T-cell (primary cell): Measurements from ENCODE around the gene FADS2. TPM values are rescaled to one million over a fixed set of nuclear protein-coding genes. Genes with fewer than 3 reads are reported as not detected.

Experiments used
- ATAC-seq, 4 experiments: fragments of 200-7000 bp in 3 of 4; fragments of 150-1000 bp in 1 of 4; cut with Tn5 transposase; replicated peaks in 1 of 4; 1 replicate in 3 of 4; 2 replicates in 1 of 4; pipeline ENCODE4 v1.10.0; 2021; ENCODE audit warnings: moderate library complexity in 3 of 4, mild to moderate bottlenecking in 2 of 4, moderate number of reproducible peaks in 1 of 4
- CTCF ChIA-PET, 2 donors: fragments of 300-600 bp; sonication (Branson Sonifier 250); formaldehyde crosslinking; loops; one replicate each; lab custom pipeline; 2022; ENCODE audit warnings: antibody characterized with exemption in 2 of 2; lab: Charles Lee
- POLR2A ChIA-PET, 2 donors: fragments of 300-600 bp; sonication (Branson Sonifier 250); formaldehyde crosslinking; loops; one replicate each; lab custom pipeline; 2022; ENCODE audit warnings: antibody characterized with exemption in 2 of 2; lab: Charles Lee
- DNase-seq, 35 experiments: peaks; one replicate each; pipeline versions ENCODE4 v3.0.0 to v3.0.0-alpha.2; 2013 to 2023
- H3K27ac ChIP-seq: one replicate; pipeline ENCODE4 v1.5.1; 2013; ENCODE audit warnings: low read length
- H3K27me3 ChIP-seq, 2 experiments: replicated peaks in 1 of 2; 1 replicate in 1 of 2; 2 replicates in 1 of 2; pipeline versions ENCODE4 v1.6.1 to v1.7.0; 2013; ENCODE audit warnings: low read length in 1 of 2, mixed read lengths in 1 of 2; ENCODE audit not compliant: control insufficient read depth in 2 of 2, insufficient read depth in 2 of 2; ENCODE audit errors: extremely low read depth in 1 of 2
- H3K36me3 ChIP-seq, 2 donors: 1 replicate in 1 of 2; 2 replicates in 1 of 2; pipeline versions ENCODE4 v1.6.1 to v1.7.0; 2013; ENCODE audit warnings: low read length in 1 of 2; ENCODE audit not compliant: control insufficient read depth in 2 of 2, insufficient read depth in 1 of 2; ENCODE audit errors: extremely low read depth in 1 of 2
- H3K4me1 ChIP-seq, 2 experiments: 1 replicate in 1 of 2; 2 replicates in 1 of 2; pipeline versions ENCODE4 v1.6.1 to v1.7.0; 2013; ENCODE audit warnings: low read length in 2 of 2, mixed read lengths in 1 of 2; ENCODE audit not compliant: insufficient read depth in 2 of 2, control insufficient read depth in 1 of 2; ENCODE audit errors: extremely low read depth in 1 of 2
- H3K4me3 ChIP-seq, 2 donors: 1 replicate in 1 of 2; 2 replicates in 1 of 2; pipeline versions ENCODE4 v1.5.1 to v1.7.0; 2013; ENCODE audit warnings: mild to moderate bottlenecking in 2 of 2, low read length in 1 of 2, moderate library complexity in 1 of 2; ENCODE audit not compliant: control insufficient read depth in 1 of 2; ENCODE audit errors: extremely low read depth in 1 of 2
- H3K9me3 ChIP-seq: 2 replicates; pipeline ENCODE4 v1.7.0; 2013
- H3K27ac Mint-ChIP-seq, 2 donors: one replicate each; pipeline ENCODE4 v1.8.0; 2020 to 2021; ENCODE audit warnings: mild to moderate bottlenecking in 2 of 2, mixed read lengths in 2 of 2
- H3K27me3 Mint-ChIP-seq, 2 donors: one replicate each; pipeline ENCODE4 v1.8.0; 2021 to 2022; ENCODE audit warnings: mixed read lengths in 2 of 2
- H3K36me3 Mint-ChIP-seq: one replicate; pipeline ENCODE4 v1.8.0; 2021; ENCODE audit warnings: mixed read lengths
- H3K4me1 Mint-ChIP-seq, 3 donors: one replicate each; pipeline ENCODE4 v1.8.0; 2020 to 2022; ENCODE audit warnings: mixed read lengths in 3 of 3, mild to moderate bottlenecking in 1 of 3
- H3K4me3 Mint-ChIP-seq, 3 donors: one replicate each; pipeline ENCODE4 v1.8.0; 2020 to 2022; ENCODE audit warnings: mild to moderate bottlenecking in 3 of 3, mixed read lengths in 3 of 3, moderate library complexity in 3 of 3
- H3K9me3 Mint-ChIP-seq, 3 donors: one replicate each; pipeline ENCODE4 v1.8.0; 2020 to 2022; ENCODE audit warnings: mixed read lengths in 3 of 3
- WGBS: methylation state at CpG from one replicate; pipeline ENCODE4 v1.1.5; 2013; ENCODE audit warnings: missing lambda C conversion rate; ENCODE audit not compliant: insufficient coverage; 5-methylcytosine and 5-hydroxymethylcytosine counted together
- total RNA-seq, 35 experiments: library from RNA in 6 of 35; stranded (reverse) in 6 of 35; fragments of 120-200 nt in 1 of 35; gene quantifications; one replicate each; pipeline versions ENCODE4 v1.2.1 to v1.2.4 and lab custom pipeline; 2013 to 2026

FADS2 gene
- total RNA-seq, 5 donors from 2014 or later (not counting 1 experiment from before 2014, with no cell fraction given), result 1.9 to 20.9 (median 2.7) TPM

DNA sequence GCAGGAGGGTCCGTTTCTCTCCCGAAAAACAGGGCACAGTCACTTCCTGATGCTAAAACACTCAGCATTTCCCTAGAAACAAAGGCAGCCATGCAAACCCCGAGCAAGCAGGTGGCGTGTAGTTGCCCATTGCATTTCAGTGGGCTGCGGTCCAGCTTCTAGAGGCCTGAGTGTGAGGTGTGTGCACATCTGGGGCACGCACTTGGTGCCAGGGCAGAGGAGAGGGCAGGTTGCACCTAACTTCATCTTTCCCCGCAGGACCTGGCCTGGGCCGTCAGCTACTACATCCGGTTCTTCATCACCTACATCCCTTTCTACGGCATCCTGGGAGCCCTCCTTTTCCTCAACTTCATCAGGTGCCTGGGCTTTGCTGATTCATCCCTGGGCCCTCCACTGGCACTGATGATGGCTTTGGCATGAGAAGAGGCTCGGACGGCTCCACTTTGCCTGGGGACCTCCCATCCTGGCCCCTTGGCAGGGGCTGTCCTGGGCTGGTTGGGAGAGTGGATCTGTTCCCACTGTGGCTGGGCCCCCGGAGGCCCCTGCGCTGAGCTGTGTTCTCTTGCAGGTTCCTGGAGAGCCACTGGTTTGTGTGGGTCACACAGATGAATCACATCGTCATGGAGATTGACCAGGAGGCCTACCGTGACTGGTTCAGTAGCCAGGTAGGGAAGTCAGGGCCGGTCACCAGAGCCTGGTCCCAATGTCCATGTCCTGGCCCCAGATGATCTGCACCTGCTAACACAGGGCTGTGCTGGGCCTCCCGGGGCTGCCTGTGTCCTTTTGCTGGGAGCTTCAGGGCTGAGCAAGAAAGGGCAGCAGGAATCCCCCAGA, 34.8 kb downstream of the FADS2 start:
- Histone ChIP-seq H3K4me1 (no peaks in the 10 kb centered on the region), H3K9me3 (no peaks in the 10 kb centered on the region), H3K27me3 (peaks cover 0 to 9% of the 10 kb centered on the region in 2 experiments), H3K36me3 (peaks cover 0 to 11% of the 10 kb centered on the region in 2 donors), H3K4me3 (no peak overlapping the region), H3K27ac (no peak overlapping the region)
- H3K27ac Mint-ChIP-seq, result no peak overlapping the region
- no peak overlapping the region for H3K4me3 Mint-ChIP-seq
- H3K9me3 Mint-ChIP-seq, result no peaks in the 10 kb centered on the region
- ATAC-seq, result no peak
- CTCF ChIA-PET, result no interaction called here
- no peaks in the 10 kb centered on the region for H3K4me1 Mint-ChIP-seq
- DNase-seq, result no peak
- H3K36me3 Mint-ChIP-seq, result no peaks in the 10 kb centered on the region
- POLR2A ChIA-PET, result no interaction called here
- WGBS, result 90% methylated on average over 9 of the region's 18 CpGs
- H3K27me3 Mint-ChIP-seq, result no peaks in the 10 kb centered on the region

DNA sequence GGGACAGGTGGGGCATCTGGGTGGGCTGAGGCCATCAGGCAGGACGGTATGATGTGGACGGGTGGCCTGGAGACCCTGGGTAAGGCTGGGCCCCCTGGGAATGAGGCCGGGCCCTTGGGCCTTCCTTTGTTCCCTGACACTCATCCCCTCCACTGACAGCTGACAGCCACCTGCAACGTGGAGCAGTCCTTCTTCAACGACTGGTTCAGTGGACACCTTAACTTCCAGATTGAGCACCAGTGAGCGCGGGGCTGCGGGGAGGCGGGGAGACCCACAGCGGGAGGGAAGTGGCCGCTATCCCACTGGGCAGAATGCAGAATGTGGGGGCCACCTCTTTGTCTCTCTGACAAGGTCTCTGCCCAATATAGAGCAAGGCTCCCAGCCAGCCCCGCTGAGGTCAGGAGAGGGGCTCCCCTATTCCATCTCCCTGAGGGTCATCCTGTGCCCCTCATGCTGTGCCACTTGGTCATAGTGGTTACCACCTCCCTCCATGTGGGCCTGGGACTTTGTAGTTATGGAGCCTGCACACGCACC, 35.5 kb downstream of the FADS2 start:
- no peak for DNase-seq
- Mint-ChIP-seq H3K4me3 (no peak overlapping the region), H3K27ac (no peak overlapping the region), H3K27me3 (no peaks in the 10 kb centered on the region), H3K9me3 (no peaks in the 10 kb centered on the region), H3K4me1 (no peaks in the 10 kb centered on the region), H3K36me3 (no peaks in the 10 kb centered on the region)
- POLR2A ChIA-PET, result no interaction called here
- Histone ChIP-seq H3K9me3 (no peaks in the 10 kb centered on the region), H3K36me3 (peaks cover 0 to 11% of the 10 kb centered on the region in 2 donors), H3K4me3 (no peak overlapping the region), H3K27me3 (peaks cover 0 to 9% of the 10 kb centered on the region in 2 experiments), H3K4me1 (no peaks in the 10 kb centered on the region), H3K27ac (no peak overlapping the region)
- CTCF ChIA-PET, result interaction anchor here in 1 of 2 donors (1.0 kb wide), 1 partner anchor 18 kb away, joined by 3 read pairs; no protein-coding TSS in a partner anchor
- no peak for ATAC-seq
- 87% methylated on average over 12 of the region's 13 CpGs for WGBS

DNA sequence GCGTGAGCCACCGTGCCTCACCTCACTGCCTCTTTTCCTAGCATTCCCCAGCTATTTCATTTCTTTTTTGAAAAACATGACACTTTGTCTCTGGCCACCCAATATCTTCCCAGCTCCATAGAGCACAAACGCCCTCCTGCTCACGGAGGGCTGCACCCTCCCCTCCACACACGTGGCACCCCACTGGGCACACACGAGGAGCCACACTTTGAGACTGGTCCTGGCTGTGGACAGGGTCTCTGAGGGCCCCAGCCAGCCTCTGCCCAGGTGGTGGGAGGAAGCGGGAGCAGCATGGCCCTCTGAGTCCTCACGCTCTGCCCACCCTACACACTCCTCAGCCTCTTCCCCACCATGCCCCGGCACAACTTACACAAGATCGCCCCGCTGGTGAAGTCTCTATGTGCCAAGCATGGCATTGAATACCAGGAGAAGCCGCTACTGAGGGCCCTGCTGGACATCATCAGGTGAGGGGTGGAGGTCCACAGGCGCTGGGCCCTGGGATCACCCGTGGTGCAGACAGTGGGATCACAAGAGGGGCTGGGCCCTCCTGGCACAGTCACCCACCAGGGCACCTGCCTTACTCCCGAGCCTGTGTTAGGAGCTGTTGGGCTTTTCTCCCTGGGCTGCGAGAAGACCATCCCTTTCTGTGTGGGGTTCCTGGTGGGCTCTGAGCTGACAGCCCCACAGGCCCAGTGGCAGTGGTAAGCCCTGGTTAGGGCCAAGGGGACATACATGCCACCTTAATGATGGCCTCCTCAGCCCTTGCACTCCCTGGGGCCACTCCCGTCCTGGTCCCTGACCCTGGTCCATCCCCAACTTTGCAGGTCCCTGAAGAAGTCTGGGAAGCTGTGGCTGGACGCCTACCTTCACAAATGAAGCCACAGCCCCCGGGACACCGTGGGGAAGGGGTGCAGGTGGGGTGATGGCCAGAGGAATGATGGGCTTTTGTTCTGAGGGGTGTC, 37.0 kb downstream of the FADS2 start:
- Histone ChIP-seq H3K27me3 (peaks cover 0 to 15% of the 10 kb centered on the region in 2 experiments), H3K9me3 (no peaks in the 10 kb centered on the region), H3K27ac (no peak overlapping the region), H3K4me3 (no peak overlapping the region), H3K36me3 (peaks cover 0 to 11% of the 10 kb centered on the region in 2 donors), H3K4me1 (no peaks in the 10 kb centered on the region)
- Mint-ChIP-seq H3K36me3 (no peaks in the 10 kb centered on the region), H3K27me3 (peaks cover 0 to 4% of the 10 kb centered on the region in 2 donors), H3K4me1 (no peaks in the 10 kb centered on the region), H3K9me3 (no peaks in the 10 kb centered on the region), H3K27ac (no peak overlapping the region), H3K4me3 (no peak overlapping the region)
- 93% methylated on average over 9 of the region's 20 CpGs for WGBS
- ATAC-seq, result no peak
- ChIA-PET CTCF (interaction anchor here in 1 of 2 donors (0.5 kb wide), 1 partner anchor 247 kb away, joined by 4 read pairs; no protein-coding TSS in a partner anchor), POLR2A (no interaction called here)
- DNase-seq, result no peak

DNA sequence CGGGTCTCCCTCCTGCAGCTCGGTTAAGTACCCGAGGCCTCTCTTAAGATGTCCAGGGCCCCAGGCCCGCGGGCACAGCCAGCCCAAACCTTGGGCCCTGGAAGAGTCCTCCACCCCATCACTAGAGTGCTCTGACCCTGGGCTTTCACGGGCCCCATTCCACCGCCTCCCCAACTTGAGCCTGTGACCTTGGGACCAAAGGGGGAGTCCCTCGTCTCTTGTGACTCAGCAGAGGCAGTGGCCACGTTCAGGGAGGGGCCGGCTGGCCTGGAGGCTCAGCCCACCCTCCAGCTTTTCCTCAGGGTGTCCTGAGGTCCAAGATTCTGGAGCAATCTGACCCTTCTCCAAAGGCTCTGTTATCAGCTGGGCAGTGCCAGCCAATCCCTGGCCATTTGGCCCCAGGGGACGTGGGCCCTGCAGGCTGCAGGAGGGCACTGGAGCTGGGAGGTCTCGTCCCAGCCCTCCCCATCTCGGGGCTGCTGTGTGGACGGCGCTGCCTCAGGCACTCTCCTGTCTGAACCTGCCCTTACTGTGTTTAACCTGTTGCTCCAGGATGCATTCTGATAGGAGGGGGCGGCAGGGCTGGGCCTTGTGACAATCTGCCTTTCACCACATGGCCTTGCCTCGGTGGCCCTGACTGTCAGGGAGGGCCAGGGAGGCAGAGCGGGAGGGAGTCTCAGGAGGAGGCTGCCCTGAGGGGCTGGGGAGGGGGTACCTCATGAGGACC, 38.3 kb downstream of the FADS2 start:
- 84% methylated on average over 15 of the region's 18 CpGs for whole genome bisulfite sequencing
- ChIA-PET CTCF (no interaction called here), POLR2A (no interaction called here)
- ATAC-seq (no peak), DNase-seq (no peak)
- Histone ChIP-seq H3K36me3 (peaks cover 0 to 11% of the 10 kb centered on the region in 2 donors), H3K27ac (no peak overlapping the region), H3K4me3 (no peak overlapping the region), H3K4me1 (peaks cover 0 to 5% of the 10 kb centered on the region in 2 experiments), H3K27me3 (peaks cover 0 to 24% of the 10 kb centered on the region in 2 experiments), H3K9me3 (no peaks in the 10 kb centered on the region)
- H3K4me3 Mint-ChIP-seq, result no peak overlapping the region
- no peaks in the 10 kb centered on the region for H3K9me3 Mint-ChIP-seq
- H3K27ac Mint-ChIP-seq, result no peak overlapping the region
- no peaks in the 10 kb centered on the region for H3K36me3 Mint-ChIP-seq
- H3K27me3 Mint-ChIP-seq, result peaks cover 0 to 7% of the 10 kb centered on the region in 2 donors
- H3K4me1 Mint-ChIP-seq, result peaks cover 6 to 7% (median 7%) of the 10 kb centered on the region in 3 donors

DNA sequence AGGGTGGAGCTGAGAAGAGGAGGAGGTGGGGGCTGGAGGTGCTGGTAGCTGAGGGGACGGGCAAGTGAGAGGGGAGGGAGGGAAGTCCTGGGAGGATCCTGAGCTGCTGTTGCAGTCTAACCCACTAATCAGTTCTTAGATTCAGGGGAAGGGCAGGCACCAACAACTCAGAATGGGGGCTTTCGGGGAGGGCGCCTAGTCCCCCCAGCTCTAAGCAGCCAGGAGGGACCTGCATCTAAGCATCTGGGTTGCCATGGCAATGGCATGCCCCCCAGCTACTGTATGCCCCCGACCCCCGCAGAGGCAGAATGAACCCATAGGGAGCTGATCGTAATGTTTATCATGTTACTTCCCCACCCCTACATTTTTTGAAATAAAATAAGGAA, 38.9 kb downstream of the FADS2 start:
- no peaks in the 10 kb centered on the region for H3K36me3 Mint-ChIP-seq
- Histone ChIP-seq H3K27ac (no peak overlapping the region), H3K9me3 (no peaks in the 10 kb centered on the region), H3K27me3 (peaks cover 0 to 25% of the 10 kb centered on the region in 2 experiments), H3K4me1 (peaks cover 0 to 7% of the 10 kb centered on the region in 2 experiments), H3K36me3 (peaks cover 0 to 11% of the 10 kb centered on the region in 2 donors), H3K4me3 (no peak overlapping the region)
- ChIA-PET CTCF (no interaction called here), POLR2A (interaction anchor here in 1 of 2 donors (0.6 kb wide), 1 partner anchor 50 kb away, joined by 7 read pairs; no protein-coding TSS in a partner anchor)
- ATAC-seq (no peak), DNase-seq (no peak)
- H3K4me3 Mint-ChIP-seq, result no peak overlapping the region
- H3K9me3 Mint-ChIP-seq, result no peaks in the 10 kb centered on the region
- peaks cover 6 to 8% (median 7%) of the 10 kb centered on the region in 3 donors for H3K4me1 Mint-ChIP-seq
- H3K27ac Mint-ChIP-seq, result no peak overlapping the region
- peaks cover 0 to 7% of the 10 kb centered on the region in 2 donors for H3K27me3 Mint-ChIP-seq
- 85% methylated on average over 3 of the region's 6 CpGs for WGBS
